Mesenchymal stem cell (in vitro differentiated cells and primary cell): ENCODE measurements around the gene EFCAB7. TPM values are rescaled to one million over a fixed set of nuclear protein-coding genes. Genes with fewer than 3 reads are reported as not detected.

Source experiments
- DNase-seq: peaks from one replicate; pipeline ENCODE4 v3.0.0-alpha.2; 2013
- H2AFZ ChIP-seq: one replicate; pipeline ENCODE4 v1.6.1; 2013; ENCODE audit warnings: low read depth, mild to moderate bottlenecking, control low read depth, inconsistent platforms, low read length, moderate library complexity
- H2AK5ac ChIP-seq: 2 replicates; pipeline ENCODE4 v1.6.1; 2013; ENCODE audit warnings: low read length, moderate library complexity, mild to moderate bottlenecking, inconsistent platforms; ENCODE audit not compliant: severe bottlenecking
- H2BK120ac ChIP-seq: one replicate; pipeline ENCODE4 v1.6.1; 2013; ENCODE audit warnings: low read depth, mild to moderate bottlenecking, inconsistent platforms, low read length, moderate library complexity
- H2BK12ac ChIP-seq, 2 experiments: one replicate each; pipeline ENCODE4 v1.6.1; 2013; ENCODE audit warnings: inconsistent platforms in 2 of 2, low read length in 2 of 2, mild to moderate bottlenecking in 2 of 2, moderate library complexity in 2 of 2, control low read depth in 1 of 2
- H2BK15ac ChIP-seq: one replicate; pipeline ENCODE4 v1.6.1; 2013; ENCODE audit warnings: mild to moderate bottlenecking, low read depth, inconsistent platforms; ENCODE audit not compliant: poor library complexity, severe bottlenecking
- H2BK5ac ChIP-seq: 2 replicates; pipeline ENCODE4 v1.6.1; 2013; ENCODE audit warnings: low read depth, mild to moderate bottlenecking, low read length, control low read depth, inconsistent platforms; ENCODE audit not compliant: poor library complexity, severe bottlenecking
- H3K14ac ChIP-seq, 2 experiments: one replicate each; pipeline ENCODE4 v1.6.1; 2013; ENCODE audit warnings: inconsistent platforms in 2 of 2, low read length in 2 of 2, control low read depth in 1 of 2, mild to moderate bottlenecking in 1 of 2, moderate library complexity in 1 of 2
- H3K18ac ChIP-seq, 2 experiments: one replicate each; pipeline ENCODE4 v1.6.1; 2013; ENCODE audit warnings: inconsistent platforms in 2 of 2, low read length in 2 of 2, control low read depth in 1 of 2, low read depth in 1 of 2, mild to moderate bottlenecking in 1 of 2
- H3K23ac ChIP-seq, 2 experiments: one replicate each; pipeline ENCODE4 v1.6.1; 2013; ENCODE audit warnings: inconsistent platforms in 2 of 2, low read length in 2 of 2, mild to moderate bottlenecking in 2 of 2, moderate library complexity in 2 of 2, control low read depth in 1 of 2
- H3K27ac ChIP-seq: 2 replicates; pipeline ENCODE4 v1.5.1; 2013; ENCODE audit warnings: mild to moderate bottlenecking, moderate library complexity, low read length, control low read depth, inconsistent platforms; ENCODE audit not compliant: poor library complexity, severe bottlenecking
- H3K27me3 ChIP-seq, 2 experiments: 2 replicates each; pipeline versions ENCODE4 v1.6.1 to v1.7.0; 2013; ENCODE audit warnings: low read length in 2 of 2, mild to moderate bottlenecking in 2 of 2, moderate library complexity in 2 of 2, control low read depth in 1 of 2, inconsistent platforms in 1 of 2; ENCODE audit not compliant: control insufficient read depth in 1 of 2, insufficient read depth in 1 of 2
- H3K36me3 ChIP-seq, 2 experiments: 2 replicates each; pipeline versions ENCODE4 v1.6.1 to v1.7.0; 2013; ENCODE audit warnings: low read length in 2 of 2, control low read depth in 1 of 2, inconsistent platforms in 1 of 2, low read depth in 1 of 2, mild to moderate bottlenecking in 1 of 2; ENCODE audit not compliant: insufficient read depth in 2 of 2, control insufficient read depth in 1 of 2
- H3K4ac ChIP-seq, 2 experiments: one replicate each; pipeline ENCODE4 v1.6.1; 2013; ENCODE audit warnings: inconsistent platforms in 2 of 2, low read length in 2 of 2, mild to moderate bottlenecking in 2 of 2, moderate library complexity in 2 of 2, control low read depth in 1 of 2, low read depth in 1 of 2
- H3K4me1 ChIP-seq: 2 replicates; pipeline ENCODE4 v1.6.1; 2013; ENCODE audit warnings: low read depth, low read length, control low read depth; ENCODE audit not compliant: control insufficient read depth, insufficient read depth
- H3K4me2 ChIP-seq: 2 replicates; pipeline ENCODE4 v1.6.1; 2013; ENCODE audit warnings: low read length, mild to moderate bottlenecking, inconsistent platforms; ENCODE audit not compliant: poor library complexity, severe bottlenecking
- H3K4me3 ChIP-seq, 2 experiments: 2 replicates each; pipeline versions ENCODE4 v1.5.1 to v1.7.0; 2013; ENCODE audit warnings: low read length in 2 of 2, mild to moderate bottlenecking in 2 of 2, control low read depth in 1 of 2, low read depth in 1 of 2; ENCODE audit not compliant: insufficient read depth in 1 of 2
- H3K79me1 ChIP-seq: replicated peaks from 2 replicates; pipeline ENCODE4 v1.6.1; 2013; ENCODE audit warnings: mild to moderate bottlenecking, control low read depth, low read length, inconsistent platforms; ENCODE audit not compliant: poor library complexity, severe bottlenecking
- H3K9ac ChIP-seq: 2 replicates; pipeline ENCODE4 v1.7.0; 2013; ENCODE audit warnings: mild to moderate bottlenecking, low read length, moderate library complexity
- H3K9me3 ChIP-seq: 2 replicates; pipeline ENCODE4 v1.7.0; 2013; ENCODE audit warnings: mild to moderate bottlenecking, low read length; ENCODE audit not compliant: control insufficient read depth
- H4K8ac ChIP-seq: one replicate; pipeline ENCODE4 v1.6.1; 2013; ENCODE audit warnings: inconsistent platforms, mild to moderate bottlenecking, low read length, moderate library complexity
- H4K91ac ChIP-seq: one replicate; pipeline ENCODE4 v1.6.1; 2013; ENCODE audit warnings: mild to moderate bottlenecking, low read length, inconsistent platforms
- WGBS: methylation state at CpG from one replicate; pipeline ENCODE4 v1.1.7; 2013; ENCODE audit warnings: mixed read lengths; 5-methylcytosine and 5-hydroxymethylcytosine counted together
- small RNA-seq: library from polyadenylated mRNA; stranded (forward); fragments of <200 nt; extraction: miRNeasy Mini kit (QIAGEN cat#:217004); gene quantifications from one replicate; pipeline ENCODE3, GENCODE V24; 2013; ENCODE audit warnings: low read depth

The EFCAB7 gene

GRCh38 chr1:63621698-63622097, 98.4 kb downstream of the EFCAB7 start:
- no peak overlapping the region for H4K8ac ChIP-seq
- no peak overlapping the region for H3K14ac ChIP-seq
- H3K4ac ChIP-seq, result no peak overlapping the region
- H3K79me1 ChIP-seq, result peaks cover 36% of the 10 kb centered on the region
- no peak overlapping the region for H2AK5ac ChIP-seq
- H3K4me2 ChIP-seq, result no peak overlapping the region
- H2BK5ac ChIP-seq, result no peak overlapping the region
- peak; percentile 20 for DNase-seq
- no peak overlapping the region for H3K27ac ChIP-seq
- 71% methylated on average over 6 of the region's 6 CpGs for WGBS
- no peak overlapping the region for H2BK15ac ChIP-seq
- H3K4me3 ChIP-seq, result no peak overlapping the region
- H3K36me3 ChIP-seq, result no peaks in the 10 kb centered on the region
- H3K9ac ChIP-seq, result no peak overlapping the region
- no peak overlapping the region for H3K23ac ChIP-seq
- H4K91ac ChIP-seq, result no peak overlapping the region
- H3K4me1 ChIP-seq, result peaks cover 2% of the 10 kb centered on the region
- H3K18ac ChIP-seq, result no peak overlapping the region
- H2BK12ac ChIP-seq, result no peak overlapping the region
- H3K27me3 ChIP-seq, result no peaks in the 10 kb centered on the region
- H3K9me3 ChIP-seq, result no peaks in the 10 kb centered on the region
- no peak overlapping the region for H2AFZ ChIP-seq
- H2BK120ac ChIP-seq, result no peak overlapping the region

Small RNA genes lying within 50 kb of the gene (small RNA-seq; reads per million reads assigned to genes)
- gene RF02105 (not detected), gene RF02106 (not detected), gene RF02107 (not detected), gene RF02108 (not detected), gene RF02109 (not detected), gene RF02110 (not detected), gene RN7SL488P (not detected), gene RNU7-123P (not detected)
